K562 (cell line): ENCODE results near the gene PRKAG2. TPM values are rescaled to one million over a fixed set of nuclear protein-coding genes. Genes with fewer than 3 reads are reported as not detected.

Experiments
- ATAC-seq: fragments of 200-7000 bp; cut with Tn5 transposase; 3 replicates; pipeline ENCODE4 v1.9.1; 2020; ENCODE audit warnings: moderate library complexity
- BruUV-seq: library from RNA; stranded (reverse); fragments of 400-500 nt; replicated peaks from 2 replicates; lab custom pipeline; 2021; lab: Mats Ljungman, UMichigan
- CTCF ChIA-PET: fragments of 300-600 bp; formaldehyde crosslinking; extraction: SDS; loops from one replicate; lab custom pipeline; 2021; ENCODE audit warnings: low intra/inter-chr PET ratio; lab: Yijun Ruan, JAX
- POLR2A ChIA-PET: fragments of 300-600, 350-650 bp; sonication (Branson Sonifier 250); formaldehyde crosslinking; extraction: SDS; loops from one replicate; lab custom pipeline; 2021; ENCODE audit warnings: antibody characterized with exemption, inconsistent platforms; lab: Yijun Ruan, JAX
- DNase-seq, 4 experiments: peaks; one replicate each; pipeline versions ENCODE4 v3.0.0 to v3.0.0-alpha.2; 2011 to 2018; ENCODE audit warnings: low spot score in 3 of 4, mixed read lengths in 3 of 4; ENCODE audit errors: extremely low read depth in 1 of 4
- FAIRE-seq: peaks from 2 replicates; lab custom pipeline; 2011; peaks lifted over from hg19 to GRCh38; lab: Jason Lieb, UNC
- H2AFZ ChIP-seq: 2 replicates; pipeline ENCODE4 v1.6.0; 2011; ENCODE audit warnings: low read depth, low read length, control low read depth, inconsistent platforms
- H3K27ac ChIP-seq: fragments of 200-600 bp; 3 replicates; pipeline ENCODE4 v1.8.0; 2011; ENCODE audit warnings: low read depth, mild to moderate bottlenecking, control low read depth, inconsistent platforms, low read length, moderate library complexity, mixed read lengths; ENCODE audit errors: extremely low read depth
- H3K27me3 ChIP-seq, 2 experiments: fragments of 300-600 bp in 1 of 2; 2 replicates in 1 of 2; 3 replicates in 1 of 2; pipeline versions ENCODE4 v1.6.0 to v1.8.0; 2011; ENCODE audit warnings: inconsistent platforms in 2 of 2, low read length in 2 of 2, mild to moderate bottlenecking in 1 of 2, mixed read lengths in 1 of 2, moderate library complexity in 1 of 2; ENCODE audit not compliant: control insufficient read depth in 2 of 2, insufficient read depth in 2 of 2
- H3K36me3 ChIP-seq: fragments of 300-600 bp; 3 replicates; pipeline ENCODE4 v1.8.0; 2011; ENCODE audit warnings: mild to moderate bottlenecking, low read length, inconsistent platforms; ENCODE audit not compliant: control insufficient read depth, insufficient read depth
- H3K4me1 ChIP-seq, 2 experiments: fragments of 200-600 bp in 1 of 2; replicated peaks in 1 of 2; 2 replicates in 1 of 2; 3 replicates in 1 of 2; pipeline versions ENCODE4 v1.5.1 to v1.8.0; 2011; ENCODE audit warnings: inconsistent platforms in 2 of 2, low read length in 2 of 2, mild to moderate bottlenecking in 1 of 2, mixed read lengths in 1 of 2, moderate library complexity in 1 of 2; ENCODE audit not compliant: control insufficient read depth in 2 of 2, insufficient read depth in 2 of 2
- H3K4me2 ChIP-seq: 2 replicates; pipeline ENCODE4 v1.6.1; 2011; ENCODE audit warnings: low read length, control low read depth, inconsistent platforms, mixed read lengths; ENCODE audit not compliant: insufficient read depth
- H3K4me3 ChIP-seq: fragments of 200-600 bp; sonication (generic), shearing (Covaris generic); 2 replicates; pipeline ENCODE4 v1.5.1; 2016; ENCODE audit warnings: control low read depth, inconsistent platforms
- H3K79me2 ChIP-seq: fragments of 200-600 bp; 3 replicates; pipeline ENCODE4 v1.8.0; 2011; ENCODE audit warnings: low read length, inconsistent platforms; ENCODE audit not compliant: control insufficient read depth, insufficient read depth
- H3K9ac ChIP-seq, 2 experiments: 2 replicates each; pipeline versions ENCODE4 v1.6.0 to v1.6.1; 2011; ENCODE audit warnings: low read depth in 2 of 2, low read length in 2 of 2, control low read depth in 1 of 2, inconsistent platforms in 1 of 2, mild to moderate bottlenecking in 1 of 2, mixed read lengths in 1 of 2; ENCODE audit not compliant: insufficient read depth in 1 of 2
- H3K9me1 ChIP-seq: one replicate; pipeline ENCODE4 v1.6.0; 2011; ENCODE audit warnings: inconsistent platforms, mild to moderate bottlenecking, low read length, moderate library complexity; ENCODE audit not compliant: control insufficient read depth, insufficient read depth
- H3K9me3 ChIP-seq: replicated peaks from 2 replicates; pipeline ENCODE4 v1.5.1; 2011; ENCODE audit warnings: low read depth, low read length, inconsistent platforms; ENCODE audit not compliant: control insufficient read depth, insufficient read depth
- H4K20me1 ChIP-seq: replicated peaks from 2 replicates; pipeline ENCODE4 v1.6.1; 2011; ENCODE audit warnings: low read length, inconsistent platforms, mixed read lengths; ENCODE audit not compliant: control insufficient read depth, insufficient read depth
- BMI1 ChIP-seq: fragments of 150-350 bp; IDR thresholded peaks from 2 replicates; pipeline ENCODE4 v1.6.1; 2014; ENCODE audit warnings: low read length
- BRCA1 ChIP-seq, 2 experiments: fragments of 450-650 bp in 1 of 2; sonication (generic) in 1 of 2; formaldehyde crosslinking in 1 of 2; IDR thresholded peaks; 2 replicates each; pipeline versions ENCODE4 v1.5.0 to v1.6.1; 2017 to 2020; ENCODE audit warnings: mild to moderate bottlenecking in 1 of 2, missing genetic modification reagents in 1 of 2
- DIDO1 ChIP-seq: fragments of 450-650 bp; IDR thresholded peaks from 2 replicates; pipeline ENCODE4 v1.6.1; 2016; ENCODE audit warnings: low read depth, missing biosample characterization, missing genetic modification characterization
- DMBX1 ChIP-seq: fragments of 250-450 bp; sonication (Bioruptor Pico); IDR thresholded peaks from 2 replicates; pipeline ENCODE4 v1.8.0; 2022; ENCODE audit warnings: inconsistent platforms, mild to moderate bottlenecking, moderate library complexity, borderline replicate concordance
- ELF4 ChIP-seq: fragments of 450-650 bp; formaldehyde crosslinking; IDR thresholded peaks from 2 replicates; pipeline ENCODE4 v1.4.0; 2022; ENCODE audit warnings: missing genetic modification characterization
- ESRRB ChIP-seq: fragments of 250-450 bp; sonication (Bioruptor Pico); IDR thresholded peaks from 2 replicates; pipeline ENCODE4 v1.5.0; 2020; ENCODE audit warnings: mild to moderate bottlenecking, moderate library complexity, borderline replicate concordance
- ETV1 ChIP-seq: fragments of 450-650 bp; conservative IDR thresholded peaks from 2 replicates; pipeline ENCODE4 v1.6.1; 2016; ENCODE audit warnings: missing genetic modification characterization, control low read depth, low read depth, missing compliant biosample characterization
- SMARCA4 ChIP-seq: fragments of 450-650 bp; IDR thresholded peaks from 2 replicates; pipeline ENCODE4 v1.6.1; 2016
- STAT5B ChIP-seq: fragments of 250-450 bp; sonication (Bioruptor Pico); IDR thresholded peaks from 2 replicates; pipeline ENCODE4 v1.8.0; 2021; ENCODE audit warnings: mild to moderate bottlenecking, inconsistent platforms
- WHSC1 ChIP-seq: IDR thresholded peaks from one replicate; pipeline ENCODE4 v1.6.1; 2012; ENCODE audit warnings: low read length, control low read depth, inconsistent platforms
- ZNF586 ChIP-seq: fragments of 450-650 bp; formaldehyde crosslinking; conservative IDR thresholded peaks from 2 replicates; pipeline ENCODE4 v1.4.0; 2020; ENCODE audit warnings: mild to moderate bottlenecking, moderate library complexity
- ZNF668 ChIP-seq: fragments of 250-450 bp; sonication (Bioruptor Pico); IDR thresholded peaks from 2 replicates; pipeline ENCODE4 v1.8.0; 2022; ENCODE audit warnings: mild to moderate bottlenecking, inconsistent platforms
- WGBS: fragments of 100-300 bp; shearing (Covaris generic); methylation state at CpG from one replicate; pipeline ENCODE4 v1.1.6; 2016; ENCODE audit warnings: low coverage, mixed read lengths; ENCODE audit not compliant: insufficient coverage; ENCODE audit errors: missing lambda C conversion rate; 5-methylcytosine and 5-hydroxymethylcytosine counted together
- in situ Hi-C: fragments of 300-500 bp; cut with MboI; formaldehyde crosslinking; loops from 4 replicates; pipeline ENCODE4 v1.15.0; 2018; ENCODE audit warnings: inconsistent platforms, mixed read lengths
- intact Hi-C: fragments of 100-400 bp; cut with micrococcal nuclease; formaldehyde crosslinking; loops from 2 replicates; pipeline ENCODE4 v1.14.2; 2022
- polyA plus RNA-seq, 8 experiments: library from polyadenylated mRNA; depleted of rRNA in 4 of 8; stranded (reverse) in 5 of 8; unstranded in 3 of 8; fragments of >200 nt; fragmentation: Nextera tagmentation in 2 of 8; fragmentation: Illumina TruSeq in 1 of 8; extraction: Ambion mirVana in 2 of 8; extraction: Trizol in 1 of 8; gene quantifications; 2 replicates each; pipeline versions ENCODE4 v1.2.1 to v1.2.3, GENCODE V29; 2011 to 2014; ENCODE audit warnings: inconsistent platforms in 1 of 8, missing spikeins in 1 of 8
- total RNA-seq, 7 experiments: library from RNA; depleted of rRNA in 6 of 7; stranded (reverse); fragments of >200 nt in 6 of 7; fragmentation: Illumina TruSeq in 2 of 7; extraction: Trizol in 2 of 7; gene quantifications; 2 replicates each; pipeline versions ENCODE4 v1.2.1 to v1.2.3, GENCODE V29; 2011 to 2021; ENCODE audit warnings: low replicate concordance in 1 of 7
- TF ChIP-seq, protein P1 (sequence below): fragments of 450-650 bp; IDR thresholded peaks from 2 replicates; pipeline ENCODE4 v1.6.1; 2016; ENCODE audit warnings: missing biosample characterization, missing genetic modification characterization
- TF ChIP-seq, protein P2 (sequence below), 3 experiments: fragments of 200-800 bp in 1 of 3; fragments of 250-450 bp in 1 of 3; fragments of 450-650 bp in 1 of 3; sonication (Bioruptor Pico) in 1 of 3; sonication (Bioruptor generic) in 1 of 3; formaldehyde crosslinking in 1 of 3; IDR thresholded peaks; 2 replicates each; pipeline versions ENCODE4 v1.6.1 to v1.8.0; 2016 to 2022; ENCODE audit warnings: mild to moderate bottlenecking in 2 of 3, missing genetic modification characterization in 2 of 3, missing compliant biosample characterization in 1 of 3, moderate library complexity in 1 of 3

PRKAG2 gene
- total and polyA plus RNA-seq, 9 of the 15 experiments (the other 6 are each of a cell fraction or from before 2014, with no cell fraction given): 0.99 to 5.6 (median 3.3) TPM

DNA sequence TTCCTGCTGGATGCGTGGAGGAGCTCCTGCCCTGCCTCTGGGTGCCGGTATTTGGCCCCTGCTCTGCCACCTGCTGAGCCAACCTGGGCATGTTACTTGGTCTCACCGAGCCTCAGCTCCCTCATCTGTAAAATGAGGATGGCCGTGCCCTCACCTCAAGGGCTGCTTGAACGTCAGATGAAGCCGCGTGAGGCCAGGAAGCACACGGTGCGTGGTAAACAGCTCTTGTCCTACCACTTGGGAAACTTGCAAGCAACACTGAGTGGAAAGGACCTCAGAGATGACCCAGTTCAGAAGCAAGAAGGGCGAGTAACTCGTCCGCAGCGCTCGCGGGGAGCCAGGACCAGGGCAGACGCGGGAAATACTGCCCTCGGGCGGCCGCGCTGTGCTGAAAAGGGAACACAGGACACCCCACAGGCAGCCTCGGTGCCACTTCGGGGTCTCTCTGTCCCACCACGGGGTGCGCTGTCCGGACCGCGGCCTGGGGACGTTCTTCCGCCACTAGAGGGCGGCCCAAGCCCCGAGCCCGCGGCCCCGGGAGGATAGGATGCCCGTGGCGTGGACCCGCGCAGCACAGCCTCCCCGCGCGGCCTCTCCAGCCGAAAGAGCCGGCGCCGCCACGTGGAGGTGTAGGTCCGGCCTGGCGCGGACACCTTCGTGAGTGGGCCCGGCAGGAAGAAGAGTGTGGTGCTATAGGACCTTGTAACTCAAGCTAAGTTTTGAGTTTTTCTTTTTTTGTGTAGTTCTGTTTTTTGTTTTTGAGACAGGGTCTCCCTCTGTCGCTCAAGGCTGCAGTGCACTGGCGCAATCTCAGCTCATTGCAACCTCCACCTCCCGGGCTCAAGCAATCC, 94.1 kb downstream of the PRKAG2 start:
- H3K4me3 ChIP-seq: no peak overlapping the region
- no peak for TF ChIP-seq WHSC1
- TF ChIP-seq, protein P1, sequence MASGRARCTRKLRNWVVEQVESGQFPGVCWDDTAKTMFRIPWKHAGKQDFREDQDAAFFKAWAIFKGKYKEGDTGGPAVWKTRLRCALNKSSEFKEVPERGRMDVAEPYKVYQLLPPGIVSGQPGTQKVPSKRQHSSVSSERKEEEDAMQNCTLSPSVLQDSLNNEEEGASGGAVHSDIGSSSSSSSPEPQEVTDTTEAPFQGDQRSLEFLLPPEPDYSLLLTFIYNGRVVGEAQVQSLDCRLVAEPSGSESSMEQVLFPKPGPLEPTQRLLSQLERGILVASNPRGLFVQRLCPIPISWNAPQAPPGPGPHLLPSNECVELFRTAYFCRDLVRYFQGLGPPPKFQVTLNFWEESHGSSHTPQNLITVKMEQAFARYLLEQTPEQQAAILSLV (tag): no peak
- no peak for TF ChIP-seq ESRRB (CRISPR knock-in tag)
- TF ChIP-seq DMBX1 (CRISPR knock-in tag): no peak
- TF ChIP-seq BMI1: no peak
- TF ChIP-seq ELF4 (CRISPR knock-in tag): no peak
- TF ChIP-seq ZNF668 (CRISPR knock-in tag): no peak
- no peak for TF ChIP-seq SMARCA4
- TF ChIP-seq DIDO1: no peak
- no peak for TF ChIP-seq ZNF586
- no peak for TF ChIP-seq ETV1 (tag)
- no peak for TF ChIP-seq STAT5B (CRISPR knock-in tag)
- TF ChIP-seq BRCA1 (IDR thresholded peaks at IDR 0.05): no peak
- TF ChIP-seq BRCA1 (CRISPR knock-in tag; IDR thresholded peaks at IDR 0.05): no peak
- TF ChIP-seq, protein P2, sequence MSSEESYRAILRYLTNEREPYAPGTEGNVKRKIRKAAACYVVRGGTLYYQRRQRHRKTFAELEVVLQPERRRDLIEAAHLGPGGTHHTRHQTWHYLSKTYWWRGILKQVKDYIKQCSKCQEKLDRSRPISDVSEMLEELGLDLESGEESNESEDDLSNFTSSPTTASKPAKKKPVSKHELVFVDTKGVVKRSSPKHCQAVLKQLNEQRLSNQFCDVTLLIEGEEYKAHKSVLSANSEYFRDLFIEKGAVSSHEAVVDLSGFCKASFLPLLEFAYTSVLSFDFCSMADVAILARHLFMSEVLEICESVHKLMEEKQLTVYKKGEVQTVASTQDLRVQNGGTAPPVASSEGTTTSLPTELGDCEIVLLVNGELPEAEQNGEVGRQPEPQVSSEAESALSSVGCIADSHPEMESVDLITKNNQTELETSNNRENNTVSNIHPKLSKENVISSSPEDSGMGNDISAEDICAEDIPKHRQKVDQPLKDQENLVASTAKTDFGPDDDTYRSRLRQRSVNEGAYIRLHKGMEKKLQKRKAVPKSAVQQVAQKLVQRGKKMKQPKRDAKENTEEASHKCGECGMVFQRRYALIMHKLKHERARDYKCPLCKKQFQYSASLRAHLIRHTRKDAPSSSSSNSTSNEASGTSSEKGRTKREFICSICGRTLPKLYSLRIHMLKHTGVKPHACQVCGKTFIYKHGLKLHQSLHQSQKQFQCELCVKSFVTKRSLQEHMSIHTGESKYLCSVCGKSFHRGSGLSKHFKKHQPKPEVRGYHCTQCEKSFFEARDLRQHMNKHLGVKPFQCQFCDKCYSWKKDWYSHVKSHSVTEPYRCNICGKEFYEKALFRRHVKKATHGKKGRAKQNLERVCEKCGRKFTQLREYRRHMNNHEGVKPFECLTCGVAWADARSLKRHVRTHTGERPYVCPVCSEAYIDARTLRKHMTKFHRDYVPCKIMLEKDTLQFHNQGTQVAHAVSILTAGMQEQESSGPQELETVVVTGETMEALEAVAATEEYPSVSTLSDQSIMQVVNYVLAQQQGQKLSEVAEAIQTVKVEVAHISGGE (CRISPR knock-in tag; IDR thresholded peaks at IDR 0.05): 0 out of 6 replicates have a peak, but pooled peaks of 1 of the 3 experiments have one; percentile 15

More for the DNA sequence above, 94.1 kb downstream of the PRKAG2 start:
- intact Hi-C loops (loop anchor here (2.0 to 5.0 kb wide), 3 partner anchors 150 to 249 kb away; no protein-coding TSS in a partner anchor), in situ Hi-C loops (no loop called here)
- Histone ChIP-seq H3K9me3 (no peaks in the 10 kb centered on the region), H3K79me2 (no peaks in the 10 kb centered on the region), H3K27me3 (peaks cover 55 to 78% of the 10 kb centered on the region in 2 experiments), H3K9me1 (no peaks in the 10 kb centered on the region), H3K9ac (peak overlapping the region in 1 of 2 experiments; percentile 1; a peak in 1 of 4 replicates), H3K27ac (no peak overlapping the region), H3K4me2 (peak overlapping the region; percentile 25; the same call in 1 of the 2 replicates), H3K4me1 (peaks cover 0 to 8% of the 10 kb centered on the region in 2 experiments; a peak in 2 of 5 replicates), H2AFZ (peak overlapping the region; percentile 54), H4K20me1 (peaks cover 7% of the 10 kb centered on the region; the same call in 1 of the 2 replicates), H3K36me3 (no peaks in the 10 kb centered on the region)
- ChIA-PET POLR2A (interaction anchor here (0.6 kb wide), 4 partner anchors 9 to 720 kb away, joined by 3 read pairs; no protein-coding TSS in a partner anchor), CTCF (interaction anchor here (0.6 to 0.9 kb wide), 4 partner anchors 243 to 291 kb away, joined by 3 to 5 read pairs (median 3); partner anchors contain the start of gene GALNT11)
- ATAC-seq (peak; percentile 99), FAIRE-seq (peak; percentile 74), DNase-seq (peak; percentile 81 to 96 (median 92))
- 3% methylated on average over 55 of the region's 55 CpGs for WGBS
- BruUV-seq: no TSS peak
